ENCODE measurements around the gene HIKESHI.
"Not testable (repeated sequence)": the region's sequence is repeated elsewhere in the genome, so short reads cannot be mapped to it uniquely, and the experiment has no call there.

HIKESHI gene

DNA sequence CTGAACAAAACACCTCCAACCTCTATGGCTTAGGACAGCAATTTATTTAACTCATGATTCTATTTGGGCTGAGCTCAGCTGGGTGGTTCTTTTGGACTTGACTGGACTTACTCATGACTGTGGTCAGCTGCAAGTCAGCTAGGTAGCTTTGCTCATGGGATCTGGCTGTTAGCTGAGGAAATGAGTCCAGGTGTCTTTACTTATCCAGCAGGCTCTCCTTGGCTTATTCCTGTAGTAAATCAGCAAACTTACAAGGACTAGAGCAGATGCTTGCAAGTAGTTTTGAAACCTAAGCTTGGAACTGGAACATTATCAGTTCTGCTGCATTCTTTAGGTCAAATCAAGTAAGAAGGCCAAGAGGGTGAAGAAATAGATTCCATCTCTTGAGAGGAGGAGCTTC lies 8.0 kb upstream of the HIKESHI start:
- DNase-seq, result no peak

DNA sequence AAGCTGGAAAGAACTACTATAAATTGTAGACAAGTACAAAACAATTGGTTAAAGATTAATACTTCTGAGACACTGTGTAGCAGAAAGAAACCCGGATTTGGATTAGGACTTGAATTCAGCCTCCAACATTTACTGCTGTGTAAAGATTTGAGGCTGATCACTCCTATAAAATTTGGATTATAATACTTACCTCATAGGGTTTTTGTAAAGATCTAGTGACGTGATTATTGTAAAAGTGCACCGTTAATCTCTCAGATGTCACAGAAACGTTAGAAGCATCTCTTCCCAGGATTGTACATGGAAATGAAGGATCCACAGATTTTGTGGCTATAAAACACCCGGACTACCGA lies 323 bp upstream of the HIKESHI start:
- no peak for DNase-seq

DNA sequence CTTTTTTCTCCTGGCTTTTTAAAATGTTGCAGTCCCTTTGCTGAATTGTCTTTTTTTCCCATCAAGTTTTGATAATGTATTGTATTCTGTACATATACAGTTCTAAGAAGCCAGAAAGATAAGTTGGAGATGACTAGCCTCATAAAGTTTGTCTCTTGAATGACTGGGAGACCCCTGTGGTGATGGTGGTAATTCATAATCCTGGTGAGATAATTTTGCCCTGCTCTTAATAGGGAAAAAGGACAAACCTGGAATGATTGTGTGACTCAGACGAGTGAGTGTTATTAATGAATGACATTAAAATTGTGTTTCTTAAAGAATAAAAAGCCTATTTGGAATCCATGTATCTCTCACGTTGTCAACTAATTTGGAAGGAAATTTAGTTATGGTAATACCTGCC lies 1.2 kb downstream of the HIKESHI start:
- DNase-seq, result no peak

DNA sequence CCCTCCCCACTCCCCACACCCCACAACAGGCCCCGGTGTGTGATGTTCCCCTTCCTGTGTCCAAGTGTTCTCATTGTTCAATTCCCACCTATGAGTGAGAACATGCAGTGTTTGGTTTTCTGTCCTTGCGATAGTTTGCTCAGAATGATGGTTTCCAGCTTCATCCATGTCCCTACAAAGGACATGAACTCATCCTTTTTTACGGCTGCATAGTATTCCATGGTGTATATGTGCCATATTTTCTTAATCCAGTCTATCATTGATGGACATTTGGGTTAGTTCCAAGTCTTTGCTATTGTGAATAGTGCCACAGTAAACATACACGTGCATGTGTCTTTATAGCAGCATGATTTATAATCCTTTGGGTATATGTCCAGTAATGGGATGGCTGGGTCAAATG lies 6.7 kb downstream of the HIKESHI start:
- DNase-seq, result not testable (repeated sequence)

DNA sequence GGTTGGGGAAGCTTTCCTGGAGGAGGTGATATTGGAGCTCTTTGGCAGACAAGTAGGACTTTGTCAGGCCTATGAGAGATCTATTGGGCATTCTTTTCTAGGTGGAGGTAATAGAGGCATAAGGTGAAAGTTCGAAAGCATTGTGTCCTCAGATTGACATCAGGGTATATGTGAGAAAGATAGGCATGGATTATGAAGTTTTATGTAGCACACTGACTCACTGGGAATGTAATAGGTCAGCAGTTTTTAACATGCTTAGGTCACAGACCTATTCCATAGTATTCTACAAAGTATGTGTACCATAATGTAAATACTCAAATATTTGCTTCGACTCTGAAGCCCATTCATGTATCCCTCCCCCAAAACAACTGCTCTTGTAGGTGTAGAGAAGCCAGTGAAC lies 11.8 kb downstream of the HIKESHI start:
- DNase-seq, result no peak

DNA sequence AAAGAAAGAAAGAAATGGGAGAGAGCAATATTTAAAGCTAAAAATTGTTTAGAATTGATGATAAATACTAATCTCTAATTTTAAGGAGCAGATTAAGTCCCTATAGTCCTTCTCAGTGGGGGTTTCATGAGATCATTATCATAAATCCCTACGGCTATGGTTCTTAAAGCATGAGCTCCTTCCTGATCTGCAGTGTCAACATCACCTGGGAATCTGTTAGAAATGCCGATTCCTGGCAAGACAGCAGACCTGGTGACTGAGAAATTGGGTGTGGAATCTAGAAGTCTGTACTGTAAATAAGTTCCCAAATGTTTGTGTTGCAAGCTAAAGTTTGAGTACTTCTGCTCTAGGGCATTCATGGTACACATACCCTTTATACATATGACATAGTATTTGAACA lies 12.6 kb downstream of the HIKESHI start:
- no peak for DNase-seq

DNA sequence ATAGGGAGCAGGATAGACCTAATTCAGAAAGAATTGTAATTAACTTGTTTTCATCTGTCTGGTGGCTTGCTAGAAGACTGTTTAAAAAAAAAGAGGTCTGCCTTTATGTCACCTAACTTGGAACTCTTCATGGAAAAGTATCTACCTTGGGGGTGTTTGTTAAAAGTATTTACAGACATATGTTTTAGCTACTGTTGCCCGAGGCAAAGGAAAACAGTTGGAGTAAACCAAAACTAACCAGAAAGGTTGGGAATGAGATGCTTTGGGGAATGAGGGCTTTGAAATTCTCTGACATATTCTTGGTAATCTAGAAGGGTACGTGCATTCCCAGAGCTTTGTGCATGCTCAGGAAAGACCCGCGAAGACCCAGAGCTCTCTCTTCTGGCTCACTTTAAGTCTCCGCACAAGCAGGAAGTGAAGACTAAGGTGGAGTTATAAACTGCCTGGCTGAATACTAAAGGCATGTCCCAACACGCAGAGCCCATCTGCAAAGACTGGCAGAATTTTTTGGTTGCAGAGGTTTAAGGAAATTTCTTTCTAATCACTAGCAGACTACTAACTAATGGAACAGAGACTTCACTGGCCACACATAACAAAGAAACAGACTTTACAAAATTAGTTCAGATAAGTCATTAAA lies 33.2 kb downstream of the HIKESHI start:
- DNase-seq, result no peak

DNA sequence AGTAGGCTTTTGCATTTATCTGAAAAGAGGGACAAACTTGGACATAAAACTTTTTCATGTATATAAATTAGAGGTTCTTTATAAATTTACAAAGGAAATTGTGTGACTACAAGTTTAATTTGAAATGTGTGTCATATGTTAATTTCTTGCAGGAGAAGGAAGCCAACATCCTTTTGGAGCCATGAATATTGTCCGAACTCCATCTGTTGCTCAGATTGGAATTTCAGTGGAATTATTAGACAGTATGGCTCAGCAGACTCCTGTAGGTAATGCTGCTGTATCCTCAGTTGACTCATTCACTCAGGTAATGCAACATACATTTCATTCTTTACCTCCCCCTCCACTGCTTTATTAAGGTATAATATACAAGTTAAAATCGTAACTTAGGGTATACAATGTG lies 35.2 kb downstream of the HIKESHI start:
- no peak for DNase-seq

DNA sequence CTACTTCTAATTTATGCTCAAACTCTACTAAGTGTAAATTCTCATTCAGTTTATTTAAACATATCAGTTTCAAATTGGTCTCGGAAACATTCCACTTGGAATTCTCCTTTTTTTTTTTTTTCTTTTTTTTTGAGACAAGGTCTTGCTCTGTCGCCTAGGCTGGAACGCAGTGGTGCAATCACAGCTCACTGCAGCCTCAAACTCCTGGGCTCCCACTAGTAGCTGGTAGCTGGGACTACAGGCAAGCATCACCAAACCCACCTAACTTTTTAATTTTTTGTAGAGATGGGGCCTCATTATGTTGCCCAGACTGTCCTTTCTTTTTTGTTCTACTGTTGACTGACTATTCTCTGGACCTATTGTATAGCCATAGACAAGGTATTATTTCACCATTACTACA lies 39.3 kb downstream of the HIKESHI start:
- no peak for DNase-seq

DNA sequence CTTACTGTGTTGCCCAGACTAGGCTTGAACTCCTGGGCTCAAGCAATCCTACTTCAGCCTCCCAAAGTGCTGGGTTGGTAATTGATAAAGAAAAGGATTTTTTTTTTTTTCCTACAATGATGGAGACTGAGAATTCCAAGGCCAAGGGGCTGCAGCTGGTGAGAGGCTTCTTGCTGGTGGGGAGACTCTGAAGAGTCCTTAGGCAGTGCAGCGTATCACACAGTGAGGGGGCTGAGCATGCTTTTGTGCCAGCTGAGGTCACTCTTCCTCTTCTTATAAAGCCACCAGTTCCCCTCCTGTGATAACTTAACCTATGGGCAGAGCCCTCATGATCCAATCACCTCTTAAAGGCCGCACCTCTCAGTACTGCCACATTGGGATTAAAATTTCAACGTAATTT lies 44.5 kb downstream of the HIKESHI start:
- no peak for DNase-seq

DNA sequence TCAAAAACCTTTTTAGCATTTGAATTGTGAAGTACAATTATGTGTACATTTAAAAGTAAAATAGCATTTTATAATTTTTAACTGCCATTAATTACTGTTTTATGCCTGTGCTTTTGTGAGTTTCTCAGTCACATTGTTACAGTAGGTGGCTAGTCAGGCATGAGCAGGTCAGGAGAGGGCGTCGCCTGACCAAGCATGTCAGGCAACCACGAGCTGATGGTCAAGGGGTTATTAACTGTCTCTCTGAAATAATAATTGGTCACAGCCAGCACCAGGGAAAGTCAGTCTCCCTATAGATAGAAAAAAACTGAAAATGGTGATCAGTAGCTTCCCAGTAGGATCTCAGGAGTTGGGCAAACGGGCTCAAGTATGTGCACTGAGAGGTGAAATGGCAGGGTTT lies 53.2 kb downstream of the HIKESHI start:
- DNase-seq, result no peak

DNA sequence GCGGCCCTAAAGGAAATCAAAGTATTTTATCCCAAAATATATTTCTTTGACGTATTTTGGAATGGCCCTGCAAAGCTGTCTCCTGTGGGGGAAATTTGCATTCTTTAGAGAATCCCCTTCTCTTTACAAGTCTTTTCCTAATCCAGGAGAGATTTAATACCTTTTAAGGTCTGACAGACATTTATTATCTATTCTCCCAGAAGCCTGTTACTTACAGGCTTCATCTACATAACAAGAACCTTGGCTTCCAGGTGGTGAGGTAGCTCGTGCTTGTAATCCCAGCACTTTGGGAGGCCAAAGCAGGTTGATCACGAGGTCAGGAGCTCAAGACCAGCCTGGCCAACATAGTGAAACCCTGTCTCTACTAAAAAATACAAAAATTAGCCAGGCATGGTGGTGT lies 55.4 kb downstream of the HIKESHI start:
- DNase-seq, result not testable (repeated sequence)

DNA sequence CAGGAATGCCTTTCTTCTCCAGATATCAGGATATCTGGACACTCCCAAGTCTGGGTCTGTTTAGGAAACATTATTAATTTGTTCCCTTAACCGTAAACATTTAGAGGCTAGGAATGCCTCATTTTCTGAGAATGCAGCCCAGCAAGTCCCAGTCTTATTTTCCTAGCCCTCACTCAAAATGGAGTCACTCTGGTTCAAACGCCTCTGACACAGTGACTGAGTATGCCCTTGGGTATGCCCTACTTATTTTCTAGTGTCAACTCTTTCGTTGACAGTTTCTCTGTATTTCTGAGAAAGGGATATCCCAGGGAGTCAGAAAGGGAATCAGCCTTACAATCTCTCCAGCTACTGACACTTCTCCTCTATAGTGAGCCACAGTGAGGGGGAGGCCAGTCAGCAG lies 56.7 kb downstream of the HIKESHI start:
- DNase-seq, result no peak

DNA sequence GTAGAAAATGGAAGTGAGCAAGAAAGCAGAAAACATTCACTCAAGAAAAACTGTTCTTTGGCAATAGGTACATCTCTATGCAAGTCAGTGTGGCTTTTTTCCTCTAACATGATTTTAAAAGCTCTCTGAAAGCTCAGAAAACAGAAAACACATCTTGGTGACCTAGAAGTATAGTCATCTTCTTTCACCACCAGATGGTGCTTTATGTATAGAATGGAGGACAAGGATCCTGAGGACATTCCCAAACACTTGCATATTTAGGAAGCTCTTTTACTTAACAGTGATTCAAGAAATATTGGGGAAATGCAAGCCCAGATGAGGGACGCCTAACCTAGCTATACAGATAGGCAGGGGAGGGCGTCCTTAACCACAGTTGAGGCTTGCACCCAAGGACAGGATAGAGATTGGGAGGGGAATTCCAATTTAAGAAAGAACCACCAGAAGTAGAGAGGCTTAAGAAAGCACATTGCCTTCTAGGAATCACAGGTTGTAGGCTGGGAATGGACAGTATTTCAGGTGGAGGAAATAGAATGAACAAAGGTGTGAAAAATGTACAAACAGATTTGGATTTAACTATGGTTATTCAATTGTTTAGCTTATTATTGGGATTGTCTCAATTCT lies 58.8 kb downstream of the HIKESHI start:
- no peak for DNase-seq

DNA sequence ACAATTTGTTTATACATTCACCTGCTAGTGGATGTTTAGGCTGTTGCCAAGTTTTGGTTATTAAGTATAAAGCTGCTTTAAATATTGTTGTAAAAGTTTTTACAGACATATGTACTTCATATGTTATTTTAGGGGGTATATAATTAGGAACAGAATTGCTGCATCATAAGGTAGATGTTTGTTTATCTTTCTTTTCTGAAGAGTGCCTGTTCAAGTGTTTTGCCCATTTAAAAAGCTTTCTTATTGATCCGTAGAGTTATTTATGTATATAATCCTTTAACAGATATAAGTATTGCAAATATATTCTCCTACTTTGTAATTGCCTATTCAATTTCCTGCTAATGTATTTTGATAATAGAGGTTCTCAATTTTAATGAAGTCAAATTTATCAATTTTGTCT lies 61.4 kb downstream of the HIKESHI start:
- no peak for DNase-seq

DNA sequence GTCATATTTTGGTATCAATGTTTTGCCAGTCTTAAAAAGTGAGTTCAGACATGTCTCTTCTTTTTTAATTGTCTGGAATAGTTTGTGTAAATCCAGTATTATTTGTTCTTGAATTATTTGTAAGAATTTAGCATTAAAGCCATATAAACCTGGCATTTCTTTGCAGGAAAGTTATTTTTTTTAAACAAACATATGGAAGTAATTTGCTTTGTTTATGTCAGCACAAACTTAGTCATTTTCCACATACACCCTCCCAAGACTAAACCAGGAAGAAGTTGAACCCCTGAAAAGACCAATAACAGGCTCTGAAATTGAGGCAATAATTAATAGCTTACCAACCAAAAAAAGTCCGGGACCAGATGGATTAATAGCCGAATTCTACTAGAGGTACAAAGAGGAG lies 63.5 kb downstream of the HIKESHI start:
- no peak for DNase-seq

DNA sequence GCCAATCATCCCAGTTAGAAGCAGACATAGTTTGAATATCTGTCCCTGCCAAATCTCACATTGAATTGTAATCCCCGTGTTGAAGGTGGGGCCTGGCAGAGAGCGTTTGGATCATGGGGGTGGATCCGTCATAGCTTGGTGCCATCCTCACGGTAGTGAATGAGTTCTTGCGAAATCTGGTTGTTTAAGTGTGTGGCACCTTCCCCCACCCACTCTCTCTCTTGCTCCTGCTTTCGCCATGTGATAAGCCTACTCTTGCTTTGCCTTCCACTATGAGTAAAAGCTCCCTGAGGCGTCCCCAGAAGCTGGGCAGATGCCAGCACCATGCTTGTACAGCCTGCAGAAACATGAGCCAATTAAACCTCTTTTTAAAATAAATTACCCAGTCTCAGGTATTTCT lies 67.6 kb downstream of the HIKESHI start:
- no peak for DNase-seq

DNA sequence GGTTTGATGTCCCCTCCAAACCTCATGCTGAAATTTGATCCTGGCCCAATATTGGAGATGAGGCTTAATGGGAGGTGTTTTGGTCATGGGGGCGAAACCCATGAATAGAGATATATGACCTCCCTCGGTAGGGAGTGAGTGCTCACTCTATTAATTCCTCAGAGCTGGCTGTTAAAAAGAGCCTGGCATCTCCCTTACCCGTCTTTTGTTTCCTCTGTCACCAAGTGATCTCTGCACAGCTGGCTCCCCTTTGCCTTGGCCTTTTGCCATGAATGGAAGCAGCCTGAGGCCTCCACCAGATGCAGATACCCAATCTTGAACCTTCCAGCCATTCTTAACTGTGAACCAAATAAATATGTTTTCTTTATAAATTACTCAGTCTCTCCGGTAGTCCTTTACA lies 68.1 kb downstream of the HIKESHI start:
- DNase-seq, result no peak

DNA sequence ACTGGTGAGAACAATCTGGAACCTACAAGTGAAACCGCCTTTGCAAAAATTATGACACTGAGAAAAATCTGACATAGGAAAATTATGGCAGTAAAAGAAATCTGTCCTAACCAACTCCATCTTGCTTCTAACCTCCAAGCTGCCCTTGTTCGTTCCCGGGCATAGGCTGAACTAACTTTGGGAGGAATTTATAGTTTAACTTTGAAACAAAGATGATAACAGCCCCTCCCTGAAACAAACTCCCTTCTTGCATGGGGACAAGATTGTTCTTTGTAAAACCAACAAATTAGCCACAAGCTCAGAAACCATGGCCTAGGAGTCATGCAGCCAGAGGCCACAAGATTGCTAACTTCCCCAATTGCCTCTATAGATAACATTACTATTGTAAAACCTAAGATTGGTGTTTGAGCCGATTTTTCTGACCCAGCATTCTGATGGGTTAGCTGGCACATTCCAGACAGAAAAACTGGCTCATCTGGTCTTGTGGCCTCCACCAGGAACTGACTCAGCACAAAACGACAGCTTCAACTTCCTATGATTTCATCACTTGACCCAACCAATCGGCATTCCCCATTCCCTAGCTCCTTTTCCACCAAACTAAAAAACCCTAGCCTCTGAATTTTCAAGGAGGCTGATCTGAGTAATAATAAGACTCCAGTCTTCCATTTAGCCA lies 69.0 kb downstream of the HIKESHI start:
- no peak for DNase-seq

DNA sequence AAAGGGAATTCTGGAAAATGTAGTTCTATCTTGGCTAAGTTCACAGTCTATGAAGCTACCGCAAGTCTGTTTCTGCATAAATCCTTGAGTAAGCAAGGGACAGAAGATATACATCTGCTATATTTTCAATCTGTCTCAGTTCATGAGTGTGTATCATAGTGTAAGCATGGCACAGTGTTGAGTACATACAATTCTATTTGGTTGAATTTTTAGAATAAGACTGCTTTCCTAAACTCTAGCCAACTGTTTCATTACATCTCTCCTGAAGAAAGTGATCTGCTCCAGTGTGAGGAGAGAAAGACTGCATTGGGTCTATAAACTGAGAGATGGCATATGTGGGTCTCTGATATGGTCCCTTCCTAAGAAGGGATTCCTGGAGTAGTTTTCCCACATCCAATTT lies 70.0 kb downstream of the HIKESHI start:
- no peak for DNase-seq

DNA sequence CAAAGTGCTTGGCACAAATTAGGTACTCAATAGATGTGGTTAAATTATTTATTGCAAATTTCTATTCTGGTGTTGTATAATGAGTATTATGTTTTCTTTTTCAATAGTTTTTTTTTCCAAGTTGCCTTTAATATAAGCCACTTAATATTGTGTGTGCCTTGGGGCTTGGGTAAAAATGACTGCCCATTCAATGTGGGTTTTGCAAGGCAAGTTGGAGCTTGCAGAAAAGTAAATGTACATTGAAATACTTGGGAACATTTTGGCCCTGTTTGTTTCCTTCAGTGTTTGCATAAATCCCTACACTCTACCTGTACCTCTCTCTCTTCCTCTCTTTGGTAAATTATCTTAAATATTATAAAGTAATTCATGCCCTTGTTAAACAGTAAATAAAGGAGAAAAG lies 70.5 kb downstream of the HIKESHI start:
- no peak for DNase-seq

DNA sequence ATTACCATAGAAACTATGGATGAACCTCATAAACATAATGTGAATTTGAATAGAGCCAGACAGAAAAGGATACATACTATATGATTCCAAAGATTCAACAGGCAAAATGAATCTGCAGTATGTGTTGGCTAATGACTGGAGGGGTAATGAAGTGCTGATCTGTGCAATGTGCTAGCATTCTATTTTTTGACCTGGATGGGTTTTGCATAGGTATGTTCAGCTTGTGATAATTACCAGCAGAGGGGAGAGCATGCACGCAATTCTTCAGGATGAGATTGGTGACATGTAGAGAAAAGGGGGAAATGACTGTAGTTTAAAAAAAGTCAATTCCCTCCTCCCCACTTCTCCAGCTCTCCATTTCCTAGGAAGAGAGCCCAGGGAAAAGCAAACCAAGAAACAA lies 72.0 kb downstream of the HIKESHI start:
- DNase-seq, result no peak

DNA sequence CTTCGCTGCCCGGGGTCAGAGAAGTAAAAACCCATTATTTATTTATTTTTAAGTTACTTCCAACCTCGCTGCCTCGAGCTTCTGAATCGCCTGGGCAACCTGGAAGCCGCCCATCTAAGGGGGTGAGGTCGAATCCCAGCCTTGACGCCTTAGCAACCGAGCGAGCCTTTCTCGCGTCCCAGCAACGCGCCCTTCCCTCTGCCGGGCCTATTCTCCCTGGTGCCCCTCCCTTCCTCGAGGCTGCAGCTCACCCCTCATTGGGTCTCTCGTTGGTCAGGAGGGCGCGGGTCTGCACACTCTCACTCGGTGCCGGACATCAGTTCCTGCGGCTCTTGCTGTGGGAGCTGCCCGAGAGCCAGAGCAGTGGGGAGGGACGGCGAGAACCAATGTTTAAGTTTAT lies 72.5 kb downstream of the HIKESHI start, which contains the start of gene CCDC81:
Gene CCDC81, plus strand, starts transcription at position 302 of the 400 bp plus-strand sequence. CDS start 277 bp downstream, outside the sequence.
- no peak for DNase-seq

DNA sequence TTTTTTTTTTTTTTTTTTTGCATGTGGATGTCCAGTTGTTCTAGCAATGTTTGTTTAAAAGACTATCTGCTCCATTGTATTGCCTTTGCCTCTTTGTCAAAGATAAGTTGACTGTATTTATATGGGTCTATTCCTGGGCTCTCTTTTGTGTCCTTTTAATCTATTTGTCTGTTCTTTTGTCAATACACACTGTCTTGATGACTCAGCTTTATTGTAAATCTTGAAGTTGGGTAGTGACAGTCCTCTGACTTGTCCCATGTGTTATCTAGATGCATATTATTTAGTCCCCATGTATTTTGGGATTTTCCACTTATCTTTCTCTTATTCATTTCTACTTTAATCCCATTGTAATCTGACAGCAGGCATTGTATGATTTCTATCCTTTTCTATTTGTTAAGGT lies 75.9 kb downstream of the HIKESHI start:
- DNase-seq, result no peak

All from activated CD4-positive, alpha-beta T cell treated with anti-CD3 and anti-CD28 coated beads, Interleukin-10, Interleukin-2, amounts not matched to agents 100 ng/mL and 50 ng/mL, durations not matched to agents 16 hours and 8 hours (primary cell).